Psoas muscle (tissue), 8 donors: Measurements from ENCODE around the gene PPP2R3A. TPM values are rescaled to one million over a fixed set of nuclear protein-coding genes. Genes with fewer than 3 reads are reported as not detected.
"Not testable (repeated sequence)": the region's sequence is repeated elsewhere in the genome, so short reads cannot be mapped to it uniquely, and the experiment has no call there.

Experiments used
- ATAC-seq, 4 donors: fragments of 200-7000 bp; cut with Tn5 transposase; one replicate each; pipeline ENCODE4 v1.9.1; 2020; ENCODE audit warnings: moderate library complexity in 3 of 4, mild to moderate bottlenecking in 2 of 4
- DNase-seq, 2 donors: peaks; one replicate each; pipeline ENCODE4 v3.0.0-alpha.2; 2020
- H3K27ac ChIP-seq: fragments of 200-600 bp; one replicate; pipeline ENCODE4 v1.8.0; 2022
- H3K27me3 ChIP-seq, 3 donors: fragments of 200-600 bp in 1 of 3; one replicate each; pipeline versions ENCODE4 v1.6.1 to v1.8.0; 2013 to 2022; ENCODE audit warnings: low read length in 2 of 3, mild to moderate bottlenecking in 2 of 3, moderate library complexity in 1 of 3; ENCODE audit not compliant: insufficient read depth in 3 of 3
- H3K36me3 ChIP-seq, 2 donors: fragments of 200-600 bp in 1 of 2; one replicate each; pipeline versions ENCODE4 v1.6.1 to v1.8.0; 2013 to 2022; ENCODE audit warnings: low read depth in 1 of 2, mild to moderate bottlenecking in 1 of 2, moderate library complexity in 1 of 2; ENCODE audit not compliant: insufficient read depth in 1 of 2
- H3K4me1 ChIP-seq: fragments of 200-600 bp; one replicate; pipeline ENCODE4 v1.8.0; 2022
- H3K4me3 ChIP-seq: fragments of 200-600 bp; one replicate; pipeline ENCODE4 v1.8.0; 2022; ENCODE audit warnings: mild to moderate bottlenecking
- H3K9me3 ChIP-seq: fragments of 200-600 bp; one replicate; pipeline ENCODE4 v1.8.0; 2022
- WGBS, 3 donors: extraction: QIAGEN DNeasy Blood & Tissue Kit; methylation state at CpG; one replicate each; pipeline versions ENCODE4 v1.1.6 to v1.1.7; 2013; 5-methylcytosine and 5-hydroxymethylcytosine counted together
- intact Hi-C, 2 donors: fragments of 100-400 bp; cut with DNase I; formaldehyde crosslinking; loops; one replicate each; pipeline versions ENCODE4 v1.11.0 to v1.14.2; 2022
- polyA plus RNA-seq, 3 donors: library from polyadenylated mRNA; stranded (reverse); fragments of 200-250 nt; gene quantifications; one replicate each; pipeline ENCODE4 v1.2.3, GENCODE V29; 2013
- total RNA-seq, 4 donors: library from RNA; stranded (reverse); fragmentation: NEBNext Ultra II Directional in 2 of 4; extraction: Animal tissue kit (Norgen Biotek cat#: 25700) in 2 of 4; gene quantifications; one replicate each; pipeline versions ENCODE4 v1.2.1 to v1.2.4, GENCODE V29; 2021 to 2023
- TF ChIP-seq, protein P1 (sequence below): fragments of 200-600 bp; IDR thresholded peaks from one replicate; pipeline ENCODE4 v1.8.0; 2022; ENCODE audit warnings: antibody characterized with exemption
- donor health status: healthy with polysubstance abuse.
- donor health status: DM: no; HTN: no; CAD: no; lungs with moderate emphysema.
- donor health status: Bipolar disorder and iron deficiency.
- donor health status: healthy.
- donor health status: DM: yes; HTN: yes; CAD: no.
- donor health status: DM: no; HTN: no; CAD: no.
- donor health status: DM: no; HTN: no; CAD: no.
- donor health status: DM: yes; HTN: yes; CAD: no.

Gene PPP2R3A
- total and polyA plus RNA-seq, 7 donors = 5.4 to 134 (median 45.5) TPM

DNA sequence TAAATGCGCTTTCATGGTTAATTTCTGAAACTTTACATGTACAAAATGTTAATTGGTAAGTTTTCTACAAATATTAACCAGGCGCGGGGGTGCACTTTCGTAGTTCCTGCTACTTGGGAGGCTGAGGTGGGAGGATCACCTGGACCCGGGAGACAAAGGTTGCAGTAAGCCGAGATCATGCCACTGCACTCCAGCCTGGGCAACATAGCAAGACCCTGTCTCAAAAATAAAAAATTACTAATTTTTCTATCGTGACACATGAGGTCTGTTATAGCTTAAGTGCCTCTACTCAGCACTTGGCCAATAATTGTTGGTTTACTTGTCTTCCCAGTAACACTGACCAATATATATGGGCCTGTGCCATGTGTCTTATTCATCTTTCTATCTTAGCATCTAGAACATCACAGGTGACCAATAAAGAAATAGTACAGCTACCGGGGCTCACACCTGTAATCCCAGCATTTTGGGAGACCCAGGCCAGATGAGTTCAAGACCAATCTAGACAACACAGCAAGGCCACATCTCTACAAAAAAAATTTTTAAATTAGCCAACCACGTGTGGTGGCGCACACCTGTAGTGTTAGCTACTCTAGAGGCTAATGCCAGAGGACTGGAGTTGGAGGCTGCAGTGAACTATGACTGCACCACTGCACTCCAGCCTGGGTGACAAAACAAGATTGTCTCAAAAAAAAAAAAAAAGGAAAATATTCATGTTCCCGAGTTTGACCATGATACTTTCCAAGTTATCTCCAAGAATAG, 224.5 kb downstream of the PPP2R3A start:
- intact Hi-C loops = loop anchor here (5.0 to 10.0 kb wide), 5 partner anchors 38 to 565 kb away; partner anchors contain the start of genes STAG1 (in 2 of the 2) and PPP2R3A (in 1 of the 2)
- Histone ChIP-seq H3K4me1 (peaks cover 73% of the 10 kb centered on the region), H3K4me3 (no peak overlapping the region), H3K36me3 (no peaks in the 10 kb centered on the region), H3K27ac (no peak overlapping the region), H3K27me3 (no peaks in the 10 kb centered on the region), H3K9me3 (no peaks in the 10 kb centered on the region)
- TF ChIP-seq, protein P1, sequence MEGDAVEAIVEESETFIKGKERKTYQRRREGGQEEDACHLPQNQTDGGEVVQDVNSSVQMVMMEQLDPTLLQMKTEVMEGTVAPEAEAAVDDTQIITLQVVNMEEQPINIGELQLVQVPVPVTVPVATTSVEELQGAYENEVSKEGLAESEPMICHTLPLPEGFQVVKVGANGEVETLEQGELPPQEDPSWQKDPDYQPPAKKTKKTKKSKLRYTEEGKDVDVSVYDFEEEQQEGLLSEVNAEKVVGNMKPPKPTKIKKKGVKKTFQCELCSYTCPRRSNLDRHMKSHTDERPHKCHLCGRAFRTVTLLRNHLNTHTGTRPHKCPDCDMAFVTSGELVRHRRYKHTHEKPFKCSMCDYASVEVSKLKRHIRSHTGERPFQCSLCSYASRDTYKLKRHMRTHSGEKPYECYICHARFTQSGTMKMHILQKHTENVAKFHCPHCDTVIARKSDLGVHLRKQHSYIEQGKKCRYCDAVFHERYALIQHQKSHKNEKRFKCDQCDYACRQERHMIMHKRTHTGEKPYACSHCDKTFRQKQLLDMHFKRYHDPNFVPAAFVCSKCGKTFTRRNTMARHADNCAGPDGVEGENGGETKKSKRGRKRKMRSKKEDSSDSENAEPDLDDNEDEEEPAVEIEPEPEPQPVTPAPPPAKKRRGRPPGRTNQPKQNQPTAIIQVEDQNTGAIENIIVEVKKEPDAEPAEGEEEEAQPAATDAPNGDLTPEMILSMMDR = no peak
- peak in 3 of 4 donors; percentile 29 to 63 (median 50) for ATAC-seq
- 86 to 88% (median 86%) methylated on average over 11 of the region's 11 CpGs for WGBS, 3 donors
- no peak for DNase-seq

GRCh38 chr3:136192195-136192594, 226.7 kb downstream of the PPP2R3A start:
- not testable (repeated sequence) for H3K27me3 ChIP-seq, ATAC-seq, H3K36me3 ChIP-seq, H3K9me3 ChIP-seq, DNase-seq
- intact Hi-C loops = loop anchor here (5.0 to 10.0 kb wide), 5 partner anchors 40 to 563 kb away; partner anchors contain the start of genes STAG1 (in 2 of the 2) and PPP2R3A (in 1 of the 2)
- Histone ChIP-seq H3K4me3 (peak overlapping the region; percentile 99), H3K4me1 (peaks cover 57% of the 10 kb centered on the region), H3K27ac (peak overlapping the region; percentile 100)
- WGBS, 3 donors = 7 to 34% (median 12%) methylated on average over 6 of the region's 6 CpGs

DNA sequence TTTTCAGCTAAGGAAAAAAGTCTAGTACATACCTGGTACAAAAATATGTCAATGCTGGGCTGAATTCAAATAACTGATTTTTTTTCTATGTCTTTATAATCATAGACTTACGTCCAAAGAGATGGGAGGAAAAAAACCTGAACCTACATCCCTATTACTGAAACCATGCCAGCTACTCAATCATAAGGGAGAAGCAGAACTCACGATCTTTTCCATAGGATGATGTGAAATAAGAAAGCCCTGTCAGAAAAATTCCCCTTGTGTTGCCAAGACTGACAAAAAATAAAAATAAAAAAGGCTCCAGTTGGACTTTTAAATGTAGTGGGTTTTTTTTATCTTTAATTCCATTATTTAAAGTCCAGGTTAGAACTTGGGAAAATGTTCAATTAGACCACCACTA, 227.3 kb downstream of the PPP2R3A start:
- TF ChIP-seq, protein P1 = no peak
- Histone ChIP-seq H3K27ac (peak overlapping the region; percentile 100), H3K27me3 (no peaks in the 10 kb centered on the region), H3K4me1 (peaks cover 57% of the 10 kb centered on the region), H3K4me3 (peak overlapping the region; percentile 99), H3K36me3 (no peaks in the 10 kb centered on the region), H3K9me3 (no peaks in the 10 kb centered on the region)
- ATAC-seq (no peak), DNase-seq (no peak)
- intact Hi-C loops = loop anchor here (5.0 to 10.0 kb wide), 5 partner anchors 41 to 562 kb away; partner anchors contain the start of genes STAG1 (in 2 of the 2) and PPP2R3A (in 1 of the 2)
- 2 to 9% (median 4%) methylated on average over 2 of the region's 2 CpGs for WGBS, 3 donors

GRCh38 chr3:136193278-136194054, 227.9 kb downstream of the PPP2R3A start:
- peaks cover 57% of the 10 kb centered on the region for H3K4me1 ChIP-seq
- TF ChIP-seq, protein P1 = no peak

More at GRCh38 chr3:136193278-136194054, 227.9 kb downstream of the PPP2R3A start:
- H3K9me3 ChIP-seq = no peaks in the 10 kb centered on the region
- H3K27ac ChIP-seq = peak overlapping the region; percentile 100
- H3K4me3 ChIP-seq = peak overlapping the region; percentile 99
- 0 to 2% (median 1%) methylated on average over 6 of the region's 6 CpGs for WGBS, 3 donors
- H3K36me3 ChIP-seq = no peaks in the 10 kb centered on the region
- intact Hi-C loops = loop anchor here (5.0 to 10.0 kb wide), 5 partner anchors 41 to 561 kb away; partner anchors contain the start of genes STAG1 (in 2 of the 2) and PPP2R3A (in 1 of the 2)
- DNase-seq (no peak), ATAC-seq (no peak)
- no peaks in the 10 kb centered on the region for H3K27me3 ChIP-seq
